Epidermal melanocyte (primary cell): ENCODE data around the gene TSHB.

Source experiments
- DNase-seq: peaks from one replicate; pipeline ENCODE4 v3.0.0; 2011; ENCODE audit warnings: low spot score; ENCODE audit not compliant: insufficient read length

TSHB gene

DNA sequence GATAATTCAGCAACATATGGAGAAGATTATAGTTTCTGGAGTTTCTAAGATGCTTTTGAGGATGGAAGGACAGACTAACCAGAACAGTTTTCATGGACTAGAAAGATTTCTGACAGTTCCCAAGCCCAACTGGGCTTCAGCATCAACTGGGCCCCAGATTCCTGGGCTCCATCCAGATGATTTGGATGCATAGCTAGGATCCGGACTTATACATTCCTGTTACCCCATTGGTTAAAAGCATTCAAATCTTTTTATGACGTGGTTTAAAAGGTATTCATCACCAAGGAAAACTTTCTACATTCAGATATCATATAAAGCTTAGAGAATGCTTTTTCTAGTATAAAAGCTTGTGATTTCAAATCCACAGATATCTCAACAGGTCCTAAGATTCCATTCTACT is 29.7 kb downstream of the TSHB start:
- DNase-seq, result no peak

DNA sequence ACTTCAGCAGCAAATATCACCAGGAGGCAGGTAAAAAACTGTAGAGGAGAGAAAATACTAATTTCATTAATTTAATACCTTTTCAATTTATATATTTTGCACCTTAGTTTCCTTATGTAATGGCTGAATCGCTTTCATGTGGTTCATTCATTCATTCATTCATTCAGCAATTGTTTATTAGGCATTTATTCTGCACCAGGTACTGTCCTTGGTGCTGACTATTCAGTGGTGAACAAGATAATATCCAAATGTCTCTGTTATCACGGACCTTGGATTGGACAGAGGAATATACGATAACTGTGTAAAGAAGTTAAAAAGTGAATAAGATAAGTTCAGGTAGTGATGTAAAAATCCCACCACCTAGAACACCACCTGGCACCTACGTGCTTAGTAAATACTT is 30.9 kb downstream of the TSHB start:
- no peak for DNase-seq

DNA sequence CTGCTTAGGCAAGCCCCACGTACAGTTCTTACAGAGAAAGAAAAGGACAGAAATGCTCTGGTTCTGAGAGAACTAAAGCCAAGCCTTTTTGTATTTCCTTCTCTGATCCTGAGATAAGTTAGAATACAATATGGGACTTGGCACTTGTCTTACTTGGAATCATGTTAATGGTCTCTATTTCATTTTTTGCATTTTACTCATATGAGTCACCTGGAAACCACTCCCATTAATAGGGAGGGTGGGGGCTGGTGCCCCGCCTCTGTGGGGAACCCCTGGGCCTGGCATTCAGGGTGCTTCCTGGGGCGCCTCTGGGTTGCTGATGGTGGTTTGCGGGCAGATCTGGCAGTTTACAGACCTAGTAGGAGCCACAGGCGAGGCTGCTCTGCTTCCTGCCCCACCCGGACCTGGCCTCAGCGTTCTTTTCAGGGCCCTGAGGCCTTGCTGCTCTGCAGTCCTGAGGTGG is 32.9 kb downstream of the TSHB start:
- DNase-seq, result no peak

DNA sequence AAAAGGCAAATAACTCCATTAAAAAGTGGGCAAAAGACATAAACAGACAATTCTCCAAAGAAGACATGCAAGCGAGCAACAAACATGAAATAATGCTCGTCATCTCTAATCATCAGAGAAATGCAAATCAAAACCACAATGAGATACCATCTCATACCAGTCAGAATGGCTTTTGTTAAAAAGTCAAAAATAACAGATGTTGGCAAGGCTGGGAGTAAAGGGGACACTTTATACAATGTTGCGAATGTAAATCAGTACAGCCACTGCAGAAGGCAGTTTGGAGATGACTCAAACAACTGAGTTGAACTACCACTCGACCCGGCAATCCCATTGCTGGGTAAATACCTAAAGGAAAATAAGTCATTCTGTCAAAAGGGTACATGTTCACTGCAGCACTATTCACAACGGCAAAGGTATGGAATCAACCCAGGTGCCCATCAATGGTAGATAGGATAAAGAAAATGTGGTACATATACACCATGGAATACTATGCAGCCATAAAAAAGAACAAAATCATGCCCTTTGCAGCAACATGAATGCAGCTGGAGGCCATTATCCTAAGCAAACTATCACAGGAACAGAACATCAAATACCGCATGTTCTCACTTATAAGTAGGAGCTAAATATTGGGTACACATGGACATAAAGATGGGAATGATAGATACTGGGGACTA is 33.7 kb downstream of the TSHB start:
- no peak for DNase-seq

DNA sequence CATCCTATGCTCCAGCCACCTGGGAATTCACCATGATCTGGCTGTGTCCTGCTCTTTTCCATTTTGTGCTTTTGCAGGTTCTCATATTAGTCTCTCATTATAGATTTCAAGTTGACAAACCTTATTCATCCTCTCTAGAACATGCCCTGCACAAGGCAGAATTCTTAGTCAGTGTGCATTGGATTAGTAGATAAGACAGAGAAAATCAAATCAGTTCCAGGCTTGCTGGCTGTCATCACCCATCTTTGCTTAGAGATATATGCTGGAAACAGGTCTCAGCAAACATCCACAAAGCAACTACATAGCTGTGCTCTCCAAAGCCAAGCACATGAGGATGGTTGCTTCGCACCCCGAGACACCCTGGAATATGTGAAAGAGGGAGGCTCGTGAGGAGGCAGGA is 34.8 kb downstream of the TSHB start:
- DNase-seq, result no peak

DNA sequence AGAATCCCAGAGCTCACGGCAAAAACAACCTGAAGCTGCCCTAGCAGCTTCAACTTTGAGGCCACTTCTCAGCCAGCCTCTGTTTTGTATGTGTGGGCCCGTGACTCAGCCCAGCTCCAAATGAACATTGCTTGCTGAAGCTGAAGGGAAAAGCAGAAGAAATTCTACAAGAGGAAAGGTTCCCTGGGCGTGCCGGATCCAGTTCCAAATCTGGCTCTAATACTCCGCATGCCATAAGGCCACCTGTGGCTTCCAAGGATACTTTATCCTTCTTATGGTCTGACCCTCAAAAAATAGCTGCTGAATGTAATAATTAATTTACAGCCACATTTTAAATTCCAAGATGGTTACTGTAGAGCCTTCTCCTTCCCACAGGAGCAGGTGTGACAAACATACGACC is 35.4 kb downstream of the TSHB start:
- no peak for DNase-seq

DNA sequence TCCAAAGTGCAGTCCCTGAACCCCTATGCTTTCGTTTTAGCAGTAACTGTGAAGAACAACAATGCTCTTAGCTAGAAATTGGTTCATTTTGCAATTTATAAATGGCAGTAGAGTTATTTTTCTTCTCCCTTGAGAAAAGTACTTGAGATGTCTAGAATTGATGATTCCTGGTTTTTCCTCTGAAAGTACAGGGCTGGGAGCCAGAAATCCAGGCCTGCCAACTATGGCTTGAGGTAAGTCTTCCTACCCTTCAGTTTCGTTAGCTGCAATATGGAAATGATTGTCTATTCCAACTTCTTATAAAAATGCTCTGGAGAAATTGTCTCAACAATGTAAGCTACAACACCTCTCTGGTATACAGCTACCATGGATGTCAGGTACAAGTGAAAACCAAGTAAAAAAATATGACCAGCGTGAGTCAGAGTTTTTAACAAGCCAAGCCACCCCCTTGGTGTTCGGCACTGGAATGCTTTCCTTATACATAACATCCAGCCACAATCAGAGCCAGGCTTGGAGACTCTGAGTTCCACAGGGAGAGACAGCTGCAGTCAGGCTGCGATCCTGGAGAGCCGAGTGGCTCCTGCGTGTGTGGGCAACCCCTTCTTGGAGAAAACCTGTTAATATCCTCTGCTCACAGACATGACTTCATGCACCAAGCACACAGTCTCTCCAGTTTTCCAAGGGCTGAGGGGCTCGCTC is 37.7 kb downstream of the TSHB start:
- DNase-seq, result no peak

DNA sequence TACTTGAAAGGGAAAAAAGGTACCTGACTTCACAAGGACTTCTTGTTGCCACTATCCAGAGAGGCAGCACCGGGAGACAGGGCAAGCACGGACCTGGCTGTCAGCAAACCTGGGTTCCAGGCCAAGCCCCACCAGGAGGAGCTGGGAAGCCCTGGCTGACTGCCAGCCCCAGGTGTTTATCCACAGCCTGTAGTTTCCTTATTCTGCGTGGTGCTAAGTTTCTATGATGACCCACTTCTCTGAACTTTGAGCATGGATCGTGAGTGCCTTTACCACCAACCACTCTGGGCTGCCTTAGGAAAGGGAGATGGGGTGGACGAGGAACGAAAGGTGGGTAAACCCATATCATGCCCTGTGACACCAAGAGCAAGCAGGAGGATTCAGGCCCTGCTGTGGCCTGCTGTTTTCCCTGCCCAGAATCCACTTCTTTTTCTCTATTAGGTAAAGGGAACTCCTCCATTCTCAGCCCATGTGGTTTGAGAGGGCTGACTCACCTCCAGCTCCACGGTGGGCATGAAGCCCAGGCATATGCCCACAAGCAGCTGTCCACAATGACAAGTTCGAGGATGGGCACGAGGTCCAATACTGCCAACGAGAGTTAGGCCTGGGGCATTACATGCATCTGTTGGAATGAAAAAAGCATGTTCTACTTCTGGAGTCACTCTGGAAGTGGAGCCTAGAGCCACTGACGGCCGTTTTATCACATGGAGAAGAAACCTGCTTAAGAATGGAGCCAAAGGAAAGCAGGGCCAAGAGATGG is 39.4 kb downstream of the TSHB start:
- no peak for DNase-seq

DNA sequence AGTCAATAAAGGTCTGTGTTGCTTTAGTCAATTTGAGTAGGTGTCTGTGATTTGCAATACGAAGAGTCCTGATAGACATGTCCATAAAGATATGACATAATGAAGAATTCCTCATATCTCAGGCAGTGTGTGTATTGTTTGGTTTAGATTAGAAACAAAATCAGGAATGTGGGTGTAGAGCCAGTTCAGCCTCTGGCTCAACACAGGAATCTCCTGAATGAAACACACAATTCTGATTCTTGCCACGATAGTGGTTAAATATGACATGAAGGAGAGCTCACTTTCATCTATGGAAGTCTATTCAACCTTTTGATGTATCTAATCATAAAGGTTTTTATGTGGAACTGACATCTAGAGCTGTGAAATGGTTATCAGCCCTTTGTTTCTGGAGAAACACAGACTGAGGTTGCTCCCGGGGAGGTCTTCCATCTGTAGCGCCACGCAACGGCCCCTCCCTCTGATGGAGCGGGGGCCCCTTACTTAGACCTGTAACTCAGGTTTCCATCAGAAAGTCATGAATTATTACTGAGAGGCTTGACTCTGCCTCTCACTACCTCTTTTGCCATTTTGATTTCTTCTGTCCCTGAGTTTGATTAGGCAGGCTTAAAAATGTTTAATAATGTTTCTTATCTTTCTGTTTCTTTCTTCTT is 40.2 kb downstream of the TSHB start:
- DNase-seq, result no peak

DNA sequence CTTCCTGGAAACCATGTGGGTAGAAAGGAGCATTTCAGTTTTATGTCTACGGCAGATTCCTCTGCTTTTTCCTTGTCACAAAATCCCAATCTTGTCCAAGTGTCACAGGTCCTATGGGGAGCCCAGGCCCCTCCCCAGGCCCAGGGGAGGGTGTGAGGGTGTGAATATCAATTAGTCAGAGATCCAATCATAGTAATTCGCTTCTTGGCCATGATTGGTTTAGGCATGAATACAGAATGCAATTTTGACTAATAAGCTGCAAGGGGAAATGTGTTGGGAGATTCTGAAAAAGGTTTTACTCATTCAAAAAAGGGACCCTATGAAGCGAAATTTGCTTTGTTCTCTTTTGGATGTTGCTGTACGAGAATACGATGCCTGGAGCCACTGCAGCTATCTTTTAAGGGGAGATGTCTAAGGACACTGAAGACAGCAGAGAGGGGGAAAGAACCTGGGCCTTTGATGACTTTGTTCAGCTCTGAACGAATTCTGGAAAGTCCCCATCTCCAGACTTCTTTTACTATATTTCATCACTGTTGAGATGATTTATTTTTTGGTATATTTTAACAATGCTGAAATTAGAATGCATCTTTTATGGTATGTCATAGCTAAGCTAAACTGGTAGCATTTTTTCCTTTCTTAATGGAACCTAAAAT is 41.5 kb downstream of the TSHB start:
- no peak for DNase-seq

DNA sequence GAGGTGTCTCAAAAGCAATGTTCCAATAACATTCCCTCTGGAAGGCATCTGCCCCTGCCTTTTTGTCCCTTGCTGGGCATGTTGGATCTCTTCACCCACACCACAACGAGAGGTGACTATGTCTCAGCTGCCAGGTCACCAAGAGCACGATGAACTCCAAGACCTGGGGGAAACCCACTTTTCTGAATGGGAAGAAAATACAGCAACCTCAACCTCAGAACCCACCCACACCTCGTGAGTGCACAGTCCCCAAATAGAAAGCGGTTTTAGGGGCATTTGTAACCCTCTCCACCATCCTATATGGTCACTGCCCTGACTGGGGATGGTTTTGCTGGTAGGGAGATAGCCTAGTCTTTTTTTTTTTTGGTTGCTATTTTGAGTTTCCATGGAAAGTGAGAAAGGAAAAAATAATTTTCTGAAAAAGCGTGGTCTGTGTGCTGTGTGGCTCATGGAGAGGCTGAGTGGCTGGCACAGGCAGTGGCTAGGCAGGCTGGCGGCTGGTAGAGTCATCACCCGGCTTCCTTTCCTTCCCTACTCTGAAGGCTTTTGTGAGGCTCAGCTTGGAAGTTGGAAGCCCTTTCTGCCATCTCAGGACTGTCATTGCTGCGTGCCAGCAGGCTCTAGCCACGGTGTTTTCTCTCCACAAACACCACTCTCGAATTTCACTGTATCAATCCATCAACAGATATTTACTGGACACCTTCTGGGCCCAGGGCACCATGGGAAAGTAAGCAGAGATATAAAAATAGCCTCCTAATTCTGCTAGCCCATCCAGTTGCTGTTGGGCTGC is 43.9 kb downstream of the TSHB start:
- DNase-seq, result no peak

DNA sequence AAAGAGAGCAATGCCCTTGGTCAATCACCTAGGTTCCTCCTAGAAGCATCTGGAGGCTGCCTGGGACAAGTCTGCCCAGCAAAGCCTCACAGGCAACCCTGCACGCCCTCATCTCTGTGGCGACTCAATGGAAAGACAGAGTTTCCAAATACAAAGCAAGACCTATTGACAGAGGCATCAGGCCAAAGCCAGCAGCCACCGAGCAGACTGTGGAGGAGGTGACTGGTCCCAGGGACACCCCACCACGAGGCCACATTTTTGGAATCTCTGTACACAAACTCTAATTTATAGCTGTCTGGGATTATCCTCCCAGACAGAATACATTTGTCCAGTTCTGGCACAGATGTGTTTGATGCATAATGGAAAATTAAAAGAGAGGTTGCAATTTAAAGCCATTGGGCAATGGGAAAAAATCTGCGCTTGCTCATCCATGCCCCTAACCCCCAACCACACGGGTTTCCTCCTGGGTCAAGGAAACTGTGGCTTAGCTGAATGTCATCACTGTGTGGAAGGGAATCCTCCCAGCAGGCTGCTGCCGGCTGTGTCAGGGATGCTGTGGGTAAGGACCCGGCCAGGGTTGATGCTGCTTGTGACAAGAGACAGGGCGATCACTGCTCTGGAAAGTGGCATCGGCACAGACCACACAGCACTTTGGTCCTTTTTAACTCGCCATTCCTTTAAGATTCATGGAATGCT is 45.4 kb downstream of the TSHB start:
- no peak for DNase-seq

DNA sequence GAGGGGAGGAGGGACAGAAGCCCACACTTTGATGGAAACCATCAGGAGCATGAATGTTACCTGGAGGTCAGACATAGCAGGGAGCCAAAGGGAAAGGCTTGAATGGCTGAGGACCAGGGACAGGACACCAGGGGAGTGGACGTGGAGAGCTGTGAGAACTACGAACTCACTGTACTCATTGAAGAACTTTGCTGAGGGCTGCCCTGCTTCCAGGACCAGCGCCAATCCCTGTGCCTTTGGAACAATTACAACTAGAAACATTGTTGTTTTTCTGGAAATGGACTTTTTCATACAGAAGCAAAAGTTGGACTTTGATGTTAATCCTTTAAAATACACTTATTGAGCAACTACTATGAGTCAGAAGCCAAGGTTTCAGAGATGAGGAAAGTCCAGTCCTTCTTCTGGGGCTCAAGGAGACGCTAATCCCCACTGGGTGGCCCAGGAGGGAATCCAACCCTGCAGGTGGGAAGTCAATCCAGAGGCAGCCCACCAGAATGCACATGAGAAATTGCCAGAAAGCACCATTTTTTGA is 46.8 kb downstream of the TSHB start:
- no peak for DNase-seq

DNA sequence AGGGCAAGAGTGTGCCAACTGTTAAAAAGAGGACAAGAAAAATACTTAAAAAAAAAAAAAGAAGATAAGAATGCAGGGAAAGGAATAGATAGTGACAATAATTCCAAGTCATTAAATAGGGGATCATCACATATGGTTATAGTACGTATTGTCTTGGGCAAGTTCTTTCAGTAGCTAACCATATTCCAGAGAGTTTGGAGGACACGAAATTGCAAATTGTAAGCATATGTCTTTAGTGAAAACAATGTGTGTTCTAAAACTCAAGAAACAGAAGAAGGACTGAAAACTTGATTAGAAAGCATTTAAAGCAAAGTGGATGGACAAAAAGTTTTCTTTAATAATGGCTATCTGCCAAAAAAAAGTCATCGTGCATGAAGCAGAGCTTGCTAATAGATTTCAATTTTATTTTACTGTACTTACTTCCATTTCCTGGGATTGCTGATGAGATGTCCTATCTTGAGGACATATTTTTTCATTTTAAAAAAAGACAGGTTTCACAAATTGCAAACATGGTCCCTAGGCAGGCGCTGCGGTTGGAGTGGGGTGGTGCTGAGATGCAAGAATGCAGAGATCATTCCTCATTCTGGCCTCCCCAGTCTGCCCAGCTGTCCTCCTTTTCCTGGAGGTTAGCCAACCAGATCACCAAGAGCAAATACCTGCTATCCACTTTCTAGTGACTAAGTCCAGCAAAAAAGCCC is 47.8 kb downstream of the TSHB start:
- no peak for DNase-seq

DNA sequence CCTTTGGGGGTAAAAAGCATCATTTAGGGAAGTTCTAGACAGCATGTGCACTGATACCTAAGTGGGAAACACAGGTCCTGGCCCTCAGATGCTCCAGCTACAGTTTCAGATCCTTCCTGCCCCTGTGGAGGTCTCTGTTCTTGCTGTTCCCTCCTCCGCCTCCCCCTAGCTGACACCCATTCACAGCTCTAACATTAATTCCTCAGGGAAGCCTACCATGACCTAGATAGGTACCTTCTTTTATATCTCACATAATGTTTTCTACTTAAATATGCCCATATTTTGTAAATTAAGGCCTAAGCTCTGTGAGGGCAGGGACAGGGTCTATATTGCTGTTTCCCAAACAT is 48.3 kb downstream of the TSHB start:
- no peak for DNase-seq

DNA sequence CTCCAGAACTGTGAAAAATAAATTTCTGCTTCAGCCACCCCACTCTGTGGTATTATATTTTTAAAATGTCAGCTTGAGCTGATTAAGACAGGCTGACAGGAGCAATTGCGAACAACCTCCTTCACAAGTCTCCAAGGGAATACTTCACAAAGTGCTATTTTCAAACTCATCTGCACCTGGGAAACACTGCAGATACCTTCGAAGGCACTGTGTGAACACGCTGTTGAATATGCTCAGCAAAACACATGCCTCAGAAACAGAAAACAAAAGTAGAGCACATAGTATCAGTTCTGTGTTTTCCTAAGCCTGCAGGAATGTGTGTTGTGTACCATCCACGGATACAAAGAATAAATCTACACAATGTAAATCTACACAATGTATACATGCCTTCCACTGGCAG is 49.1 kb downstream of the TSHB start:
- DNase-seq, result no peak

DNA sequence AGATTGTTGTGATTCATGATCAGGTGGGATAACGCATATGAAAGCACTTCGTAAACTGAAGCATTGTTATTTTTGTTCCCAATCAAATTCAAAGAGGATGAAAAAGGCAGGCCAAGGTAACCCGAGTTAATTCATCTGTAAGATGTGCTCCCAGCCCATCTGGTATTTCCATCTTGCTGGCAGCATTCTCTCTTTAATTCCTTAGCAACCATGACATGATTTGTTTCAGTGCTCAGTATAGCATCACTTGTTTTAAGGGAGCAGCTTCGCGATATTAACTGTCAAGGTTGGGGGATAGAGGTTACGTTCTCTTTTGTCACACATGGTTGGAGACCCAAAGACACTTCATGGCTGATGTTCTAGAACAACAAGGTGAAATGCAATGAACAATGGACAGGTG is 53.3 kb downstream of the TSHB start:
- no peak for DNase-seq
